ENCODE results near the gene UFC1.

UFC1 gene

DNA sequence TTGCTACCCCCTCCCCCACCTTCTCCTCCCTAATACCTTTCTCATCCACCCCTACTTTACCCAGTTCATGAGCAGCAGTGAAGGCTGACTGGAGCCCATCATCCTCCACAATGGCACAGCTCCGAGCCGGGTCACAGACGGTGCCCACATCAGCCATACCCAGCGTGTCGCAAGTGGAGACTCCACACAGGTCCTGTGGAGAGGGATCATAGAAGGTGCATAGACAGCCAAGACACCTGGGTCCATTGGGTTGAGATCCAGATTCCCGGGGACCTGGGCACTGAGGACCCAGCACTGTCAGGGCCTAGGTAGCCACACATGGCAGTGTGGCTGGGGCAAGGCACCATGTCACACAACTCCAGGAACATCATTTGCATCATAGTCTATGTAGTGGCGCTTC lies 42.3 kb downstream of the UFC1 start:
- peak overlapping the region; percentile 44 to 94 (median 78); a peak in 19 of 22 replicates for H3K4me2 ChIP-seq
- no peaks in the 10 kb centered on the region for H4K20me1 ChIP-seq
- no peaks in the 10 kb centered on the region for H3K36me3 ChIP-seq
- no peaks in the 10 kb centered on the region for H3K9me3 ChIP-seq (replicated peaks in 1 of 11)
- H3K27ac ChIP-seq: peak overlapping the region in 3 of 11 experiments; percentile 49 to 71 (median 50); a peak in 4 of 22 replicates
- no peak for TF ChIP-seq Cebpa-rat (IDR thresholded peaks at IDR 0.05)
- H3K27me3 ChIP-seq: no peaks in the 10 kb centered on the region
- H3K9ac ChIP-seq: no peak overlapping the region
- H3K4me3 ChIP-seq: no peak overlapping the region
- H3K4me1 ChIP-seq: peaks cover 68 to 100% (median 88%) of the 10 kb centered on the region in 10 experiments

DNA sequence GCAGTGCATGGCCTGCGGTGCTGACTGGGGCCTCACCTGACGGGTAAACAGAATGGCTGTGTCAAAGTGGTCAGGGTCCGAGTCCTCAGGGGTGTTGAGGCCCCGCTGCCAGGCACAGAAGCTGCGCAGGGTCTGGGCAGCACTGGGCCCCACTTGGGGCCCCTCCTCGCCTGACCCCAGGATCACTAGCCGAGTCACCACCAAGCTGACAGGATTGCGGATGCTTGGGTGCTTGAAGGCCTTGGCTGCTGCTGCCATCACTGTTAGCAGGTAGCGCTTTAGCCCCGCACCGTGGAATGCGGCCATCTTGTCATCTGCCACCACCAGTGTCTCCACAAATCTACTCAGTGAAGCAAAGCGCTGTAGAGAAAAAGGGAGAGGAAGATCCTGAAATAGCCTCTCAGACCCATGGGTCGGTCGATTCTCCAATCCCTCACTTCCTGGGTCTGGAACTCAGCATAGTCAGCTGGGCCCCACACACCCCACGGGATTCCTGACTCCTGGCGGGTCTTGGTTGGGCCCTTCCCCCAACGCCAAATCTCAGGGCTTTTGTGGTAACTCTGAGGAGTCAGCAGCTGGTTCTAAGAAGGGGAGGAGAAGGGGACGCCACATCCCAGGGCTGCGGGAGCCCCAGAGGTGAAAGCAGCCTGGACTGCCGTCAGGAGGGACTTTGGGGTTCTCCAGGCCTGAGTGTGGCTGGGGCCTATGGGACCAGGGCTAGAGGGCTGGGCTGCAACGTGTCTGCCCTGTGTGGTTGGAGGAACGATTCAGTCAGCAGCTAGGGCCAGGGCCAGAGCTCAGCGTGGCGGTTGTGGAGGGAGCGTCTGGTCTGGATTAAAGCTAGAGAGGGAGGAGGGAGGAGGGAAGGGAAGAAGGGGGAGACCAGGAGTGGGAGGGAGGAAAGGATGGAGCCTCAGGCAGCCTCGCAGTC lies 43.0 kb downstream of the UFC1 start:
- Histone ChIP-seq H3K9ac (peak overlapping the region in 10 of 11 experiments; percentile 15 to 61 (median 34); a peak in 12 of 22 replicates), H3K4me1 (peaks cover 75 to 100% (median 93%) of the 10 kb centered on the region in 10 experiments), H3K4me2 (peak overlapping the region; percentile 44 to 94 (median 78)), H3K4me3 (no peak overlapping the region), H3K9me3 (replicated peaks in 1 of 11) (no peaks in the 10 kb centered on the region), H3K27me3 (no peaks in the 10 kb centered on the region), H3K36me3 (no peaks in the 10 kb centered on the region), H3K27ac (peak overlapping the region in 10 of 11 experiments; percentile 16 to 71 (median 48); a peak in 21 of 22 replicates), H4K20me1 (no peaks in the 10 kb centered on the region)
- TF ChIP-seq Cebpa-rat (IDR thresholded peaks at IDR 0.05): no peak

DNA sequence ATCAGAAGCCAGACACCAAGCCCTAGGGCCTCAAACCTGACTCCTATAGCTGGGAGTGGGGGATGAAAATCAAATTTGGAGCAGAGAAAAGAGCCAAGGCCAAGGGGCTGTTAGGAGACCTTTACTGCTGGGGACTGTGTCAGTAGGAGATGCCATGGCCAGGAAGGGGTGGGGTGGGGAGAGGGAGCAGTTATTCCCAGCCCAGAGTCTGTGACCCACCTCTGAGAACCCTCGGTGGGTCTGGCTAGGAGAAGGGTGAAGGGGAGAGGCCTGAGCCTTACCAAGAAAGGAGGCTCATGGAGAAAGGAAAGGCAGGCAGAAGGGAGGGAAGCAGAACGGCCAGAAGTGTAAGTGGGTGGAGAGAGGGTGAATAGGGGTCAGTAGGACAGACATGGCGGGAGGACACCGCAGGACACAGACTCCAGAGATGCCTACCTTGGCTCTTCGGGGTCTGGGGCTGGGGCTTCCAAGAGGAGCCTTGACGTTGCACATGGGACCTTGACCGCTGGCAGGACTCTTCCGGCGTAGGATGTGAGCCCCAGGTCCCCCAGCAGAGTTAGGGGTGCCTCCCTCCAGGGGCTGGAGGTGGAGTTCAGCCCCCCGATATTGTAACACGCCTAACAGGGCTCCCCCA lies 43.9 kb downstream of the UFC1 start:
- H3K4me3 ChIP-seq: no peak overlapping the region
- H3K4me1 ChIP-seq: peaks cover 75 to 94% (median 92%) of the 10 kb centered on the region in 10 experiments
- TF ChIP-seq Cebpa-rat (IDR thresholded peaks at IDR 0.05): no peak
- H4K20me1 ChIP-seq: no peaks in the 10 kb centered on the region
- H3K36me3 ChIP-seq: no peaks in the 10 kb centered on the region
- peak overlapping the region in 7 of 11 experiments; percentile 15 to 61 (median 34); a peak in 6 of 22 replicates for H3K9ac ChIP-seq
- H3K4me2 ChIP-seq: peak overlapping the region; percentile 44 to 94 (median 78)
- peak overlapping the region in 7 of 11 experiments; percentile 16 to 71 (median 49); a peak in 11 of 22 replicates for H3K27ac ChIP-seq
- no peaks in the 10 kb centered on the region for H3K9me3 ChIP-seq (replicated peaks in 1 of 11)
- H3K27me3 ChIP-seq: no peaks in the 10 kb centered on the region

DNA sequence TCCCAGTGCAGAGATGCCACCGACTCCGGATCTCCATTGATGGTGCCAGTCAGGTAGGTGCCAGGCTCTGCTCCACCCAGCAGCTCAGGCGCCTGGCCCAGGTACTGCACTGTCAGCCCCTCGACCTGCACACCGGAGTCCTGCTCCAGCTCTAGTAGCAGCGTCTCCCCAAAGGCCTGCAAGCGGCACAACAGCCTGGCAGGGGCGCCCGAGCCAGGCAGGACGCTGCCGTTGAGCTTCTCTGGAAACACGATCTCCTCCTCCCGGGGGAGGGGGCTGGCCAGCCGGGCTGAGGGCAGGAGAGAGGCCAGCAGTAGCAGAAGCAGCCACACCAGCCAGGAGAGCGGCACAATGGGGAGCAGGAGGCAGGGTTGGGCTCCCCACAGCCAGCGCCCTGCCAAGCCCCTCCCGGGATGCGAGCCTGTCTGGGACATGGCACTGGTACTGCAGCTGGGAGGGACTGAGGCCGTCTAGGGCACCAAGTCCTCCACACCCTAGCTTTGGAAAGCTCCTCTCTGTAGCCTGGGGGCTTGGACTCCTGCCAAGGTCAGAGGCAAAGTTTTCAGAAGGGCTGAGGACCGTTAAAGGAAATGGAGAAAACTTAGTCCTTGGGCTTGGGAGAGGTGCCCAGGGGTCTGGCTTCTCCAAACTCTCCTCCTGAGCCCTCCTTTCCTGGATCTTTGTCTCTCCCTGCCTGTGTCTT lies 44.6 kb downstream of the UFC1 start:
- Histone ChIP-seq H3K36me3 (peaks cover 0 to 3% (median 2%) of the 10 kb centered on the region in 11 experiments; a peak in 13 of 22 replicates), H3K4me2 (peak overlapping the region; percentile 16 to 94 (median 78); a peak in 19 of 22 replicates), H3K4me3 (no peak overlapping the region), H3K27me3 (no peaks in the 10 kb centered on the region), H3K27ac (peak overlapping the region in 1 of 11 experiments; percentile 4; a peak in 1 of 22 replicates), H3K4me1 (peaks cover 75 to 94% (median 92%) of the 10 kb centered on the region in 10 experiments), H3K9me3 (replicated peaks in 1 of 11) (no peaks in the 10 kb centered on the region), H4K20me1 (no peaks in the 10 kb centered on the region), H3K9ac (peak overlapping the region in 3 of 11 experiments; percentile 12 to 22 (median 13); a peak in 1 of 22 replicates)
- no peak for TF ChIP-seq Cebpa-rat (IDR thresholded peaks at IDR 0.05)

DNA sequence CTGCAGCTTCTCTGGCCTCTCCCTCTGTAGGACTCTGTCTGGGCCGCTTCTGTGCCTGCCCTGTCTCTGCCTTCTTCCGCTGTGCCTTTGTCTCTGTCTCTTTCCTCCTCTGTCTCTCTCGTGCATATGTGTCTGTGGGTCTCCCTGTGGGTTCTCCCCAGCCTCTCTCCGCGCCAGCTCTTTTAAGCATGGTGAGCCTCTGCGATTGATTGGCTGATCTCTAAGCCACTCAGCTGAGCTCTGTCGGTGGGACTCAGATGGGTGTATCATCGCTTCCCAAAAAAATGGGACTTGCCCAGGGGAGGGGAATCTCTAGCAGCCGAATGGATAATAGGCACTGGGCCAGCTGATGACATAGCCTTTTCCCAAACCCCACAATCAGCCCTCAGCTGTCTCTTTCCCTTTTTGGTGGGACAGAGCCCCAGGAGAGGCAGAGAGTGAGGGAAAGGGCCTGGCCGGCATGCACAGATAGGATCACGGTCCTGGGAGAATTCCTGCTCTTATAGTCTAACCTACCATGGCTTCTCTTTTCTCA lies 45.2 kb downstream of the UFC1 start, which contains the start of gene ADAMTS4:
Gene ADAMTS4, minus strand, starts transcription at position 158 of the 535 bp plus-strand sequence. CDS start 427 bp downstream, outside the sequence.
- no peak within 1 kb of the TSS for H3K4me3 ChIP-seq
- peaks cover 0 to 9% (median 8%) of the 10 kb centered on the region in 11 experiments; a peak in 16 of 22 replicates for H3K36me3 ChIP-seq
- H3K4me2 ChIP-seq: peak within 1 kb of the TSS; percentile 71 to 94 (median 88); a peak in 21 of 22 replicates
- H3K9me3 ChIP-seq (replicated peaks in 1 of 11): no peaks in the 10 kb centered on the region
- peaks cover 73 to 93% (median 92%) of the 10 kb centered on the region in 10 experiments for H3K4me1 ChIP-seq
- H3K27ac ChIP-seq: peak within 1 kb of the TSS in 2 of 11 experiments; percentile 4 to 92; a peak in 1 of 22 replicates
- H3K27me3 ChIP-seq: no peaks in the 10 kb centered on the region
- H3K9ac ChIP-seq: peak within 1 kb of the TSS in 3 of 11 experiments; percentile 12 to 22 (median 13); a peak in 2 of 22 replicates
- no peaks in the 10 kb centered on the region for H4K20me1 ChIP-seq
- TF ChIP-seq Cebpa-rat (IDR thresholded peaks at IDR 0.05): no peak

DNA sequence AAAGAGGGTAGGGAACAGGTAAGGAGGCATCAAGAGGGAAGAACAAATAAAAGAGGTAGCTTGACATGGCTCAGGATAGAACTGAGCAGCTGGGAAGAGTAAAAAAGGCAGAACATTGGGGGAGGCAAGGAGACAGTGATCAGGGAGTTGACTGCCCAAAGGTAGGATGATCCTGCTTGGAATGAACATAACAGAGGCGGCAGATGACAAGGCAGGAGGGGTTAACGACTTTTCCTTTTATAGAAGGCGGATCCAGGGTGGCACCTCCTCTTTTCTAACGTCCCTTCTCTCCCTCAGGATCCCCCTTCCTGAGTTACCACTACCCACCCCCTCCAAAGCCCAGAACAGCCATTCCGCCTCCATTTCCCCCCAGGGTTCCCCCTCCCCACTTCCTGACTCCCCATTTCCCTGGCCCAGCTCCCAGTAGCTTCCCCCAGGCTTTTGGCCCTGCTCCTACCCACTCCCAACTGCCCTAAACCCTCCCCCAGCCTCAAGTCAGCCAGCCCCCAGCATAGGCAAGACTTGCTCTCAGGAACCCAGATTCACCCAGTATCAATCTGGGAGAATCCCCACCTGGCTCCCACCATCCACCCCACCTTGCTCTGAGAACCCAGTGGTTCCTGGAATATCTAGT lies 45.8 kb downstream of the UFC1 start:
- Histone ChIP-seq H3K27ac (peak overlapping the region in 1 of 11 experiments; percentile 92; a peak in 1 of 22 replicates), H3K4me2 (peak overlapping the region; percentile 71 to 94 (median 88)), H3K36me3 (peaks cover 3 to 15% (median 14%) of the 10 kb centered on the region in 11 experiments; a peak in 19 of 22 replicates), H4K20me1 (no peaks in the 10 kb centered on the region), H3K4me1 (peaks cover 67 to 93% (median 86%) of the 10 kb centered on the region in 10 experiments), H3K9me3 (replicated peaks in 1 of 11) (no peaks in the 10 kb centered on the region), H3K27me3 (no peaks in the 10 kb centered on the region), H3K4me3 (no peak overlapping the region), H3K9ac (no peak overlapping the region; a peak in 1 of 22 replicates)
- TF ChIP-seq Cebpa-rat (IDR thresholded peaks at IDR 0.05): no peak

DNA sequence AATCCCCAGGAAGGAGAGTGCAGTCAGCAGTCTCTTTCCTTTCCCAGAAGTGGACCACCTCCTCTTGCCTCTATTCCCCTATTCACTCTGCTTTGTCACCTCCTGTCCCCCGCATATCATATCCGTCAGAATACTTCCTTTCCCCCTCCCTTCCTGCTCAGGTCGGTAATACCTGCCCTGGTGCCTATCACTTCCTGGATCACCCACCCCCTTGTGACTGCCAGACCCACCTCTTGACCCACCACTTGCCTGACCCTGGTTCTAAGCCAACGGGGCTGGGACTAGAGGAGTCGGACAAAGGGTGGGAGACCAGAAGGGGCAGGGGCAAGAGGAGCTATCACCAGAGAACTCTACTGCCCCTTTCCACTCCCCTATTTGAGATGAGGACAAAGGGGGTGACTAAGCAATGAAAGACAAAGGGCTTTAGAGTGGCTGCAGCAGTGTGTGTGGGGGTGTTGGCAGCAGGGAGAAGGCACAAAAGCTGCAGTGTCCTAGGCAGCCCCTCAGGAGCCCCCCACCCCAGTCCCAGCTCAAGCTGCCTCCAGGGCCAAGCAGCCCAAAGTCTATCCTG lies 46.7 kb downstream of the UFC1 start:
- H3K4me2 ChIP-seq: peak overlapping the region; percentile 71 to 94 (median 88)
- no peak for TF ChIP-seq Cebpa-rat (IDR thresholded peaks at IDR 0.05)

More for the DNA sequence above, 46.7 kb downstream of the UFC1 start:
- H4K20me1 ChIP-seq: no peaks in the 10 kb centered on the region
- H3K36me3 ChIP-seq: peaks cover 3 to 24% (median 20%) of the 10 kb centered on the region in 11 experiments; a peak in 20 of 22 replicates
- H3K9me3 ChIP-seq (replicated peaks in 1 of 11): no peaks in the 10 kb centered on the region
- H3K4me3 ChIP-seq: no peak overlapping the region
- peaks cover 58 to 93% (median 77%) of the 10 kb centered on the region in 10 experiments for H3K4me1 ChIP-seq
- H3K9ac ChIP-seq: peak overlapping the region in 7 of 11 experiments; percentile 30 to 89 (median 83); a peak in 8 of 22 replicates
- H3K27me3 ChIP-seq: no peaks in the 10 kb centered on the region
- peak overlapping the region; percentile 82 to 93 (median 90) for H3K27ac ChIP-seq
